DMS53 treated with DMSO at 0.1 percent for 48 hours (cell line): ENCODE results near the gene AKAP6.
A peak's percentile ranks its signal among the peaks of the same experiment; 100 is the strongest.
"Not testable (repeated sequence)": the region's sequence is repeated elsewhere in the genome, so short reads cannot be mapped to it uniquely, and the experiment has no call there.

Experiments used
- DNase-seq: peaks from one replicate; lab custom pipeline; 2025; ENCODE audit not compliant: unreplicated experiment; lab: John Stamatoyannopoulos, UW

The AKAP6 gene

DNA sequence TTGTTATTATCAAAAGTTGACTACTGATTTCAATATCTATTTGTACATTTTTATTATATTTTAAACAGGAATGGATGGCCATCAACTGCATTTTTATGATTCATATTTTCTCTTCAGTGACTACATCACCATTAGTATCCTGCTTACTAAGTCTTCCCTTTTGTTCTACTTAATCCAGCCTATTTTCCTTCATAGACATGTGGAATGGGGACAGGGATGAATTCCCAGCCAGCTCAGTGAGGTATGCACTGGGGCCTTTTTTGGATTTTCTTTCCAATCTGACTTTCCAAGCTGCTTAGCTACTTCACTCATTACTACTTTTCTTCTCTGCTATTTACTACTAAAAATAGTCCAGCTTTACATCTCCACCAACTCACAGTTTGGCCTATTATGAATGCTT lies 38.4 kb downstream of the AKAP6 start:
- no peak for DNase-seq

DNA sequence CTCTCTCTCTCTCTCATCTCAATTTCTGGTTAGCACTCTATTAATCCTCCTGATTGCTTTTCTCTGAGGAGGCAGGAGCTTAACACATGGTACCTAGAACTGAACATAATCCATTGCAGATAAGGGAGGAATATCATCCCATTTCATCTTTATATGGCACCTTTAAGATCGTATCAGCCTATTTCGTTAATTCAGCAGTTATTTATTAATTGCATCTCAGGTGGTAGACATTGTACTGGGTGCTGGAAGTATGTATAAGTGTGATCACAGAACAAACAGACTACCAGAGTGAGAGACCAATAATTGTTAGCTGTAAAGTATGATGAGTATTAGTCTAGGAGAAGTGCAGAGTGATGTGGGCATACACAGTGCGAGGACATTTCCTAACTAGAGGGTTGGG lies 39.0 kb downstream of the AKAP6 start:
- DNase-seq: no peak

GRCh38 chr14:32370714-32371113 lies 41.6 kb downstream of the AKAP6 start:
- peak; percentile 8 for DNase-seq

DNA sequence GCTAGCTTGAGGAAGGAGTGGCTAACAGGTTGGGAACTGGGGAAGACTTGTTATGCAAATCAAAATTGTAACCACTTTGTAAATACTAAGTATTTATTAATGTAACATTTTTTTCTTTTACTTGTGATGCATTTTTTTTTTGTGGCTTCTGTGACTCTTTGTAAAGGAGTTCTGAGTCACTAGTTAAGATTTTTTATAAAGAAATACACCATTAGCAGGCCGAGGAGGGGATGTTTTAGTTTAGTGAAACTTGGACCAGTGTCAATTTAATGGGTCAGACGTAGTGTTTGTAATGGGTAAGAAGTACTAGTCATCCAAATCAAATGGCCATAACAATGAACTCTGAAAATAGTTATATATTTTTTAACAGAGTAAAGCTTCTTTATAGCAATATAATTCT lies 43.1 kb downstream of the AKAP6 start:
- DNase-seq: no peak

DNA sequence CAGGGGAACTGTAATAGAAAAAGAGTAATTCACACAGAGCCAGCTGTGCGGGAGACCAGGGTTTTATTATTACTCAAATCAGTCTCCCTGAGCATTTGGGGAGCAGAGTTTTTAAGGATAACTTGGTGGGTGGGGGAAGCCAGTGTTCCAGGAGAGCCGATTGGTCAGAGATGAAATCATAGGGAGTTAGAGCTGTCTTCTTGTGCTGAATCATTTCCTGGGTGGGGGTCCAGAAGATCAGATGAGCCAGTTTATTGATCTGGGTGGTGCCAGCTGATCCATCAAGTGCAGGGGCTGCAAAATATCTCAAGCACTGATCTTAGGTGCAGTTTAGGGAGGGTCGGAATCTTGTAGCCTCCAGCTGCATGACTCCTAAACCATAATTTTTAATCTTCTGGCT lies 44.1 kb downstream of the AKAP6 start:
- not testable (repeated sequence) for DNase-seq

DNA sequence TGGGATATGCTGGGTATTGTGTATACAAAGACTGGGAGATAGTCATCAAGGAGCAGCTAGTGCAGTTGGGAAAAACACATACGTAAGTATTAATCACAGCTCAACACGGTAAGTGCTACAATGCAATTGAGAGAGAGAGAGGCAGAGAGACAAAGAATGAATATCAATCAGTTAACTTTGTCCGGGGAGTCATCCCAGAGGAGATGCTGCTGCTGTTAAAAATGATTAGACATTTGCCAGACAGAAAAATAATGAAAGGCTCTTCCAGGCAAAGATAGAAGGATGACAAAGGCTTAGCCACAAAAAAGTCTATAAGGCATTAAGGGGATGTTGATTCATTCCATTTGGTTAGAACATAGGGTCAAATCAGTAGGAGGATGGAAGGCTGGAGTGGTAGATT lies 45.1 kb downstream of the AKAP6 start:
- DNase-seq: no peak

- no peak for DNase-seq
These were observed 46.6 kb downstream of the AKAP6 start for GRCh38 chr14:32375663-32376062.

GRCh38 chr14:32377046-32377646 lies 48.0 kb downstream of the AKAP6 start:
- no peak for DNase-seq

- DNase-seq: no peak
These were observed 49.2 kb downstream of the AKAP6 start for GRCh38 chr14:32378284-32378683.

DNA sequence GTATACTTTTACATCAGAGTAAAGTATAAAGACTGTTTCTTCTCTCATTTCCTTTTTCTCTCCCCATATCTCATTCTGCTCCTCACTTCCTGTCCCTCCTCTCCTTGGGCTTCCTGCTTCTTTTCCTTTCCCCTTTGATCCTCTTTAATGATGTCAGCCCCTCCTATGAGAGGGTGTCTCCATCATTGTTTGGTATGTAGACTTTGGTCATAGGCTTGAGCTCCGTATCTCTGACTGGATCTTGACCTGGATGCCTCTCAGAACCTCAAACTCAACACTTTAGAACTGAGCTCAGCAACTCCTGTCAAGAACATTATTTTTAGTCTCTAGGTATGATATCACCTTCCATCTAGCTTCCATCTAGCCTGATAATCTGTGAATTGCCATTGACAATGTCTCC lies 50.3 kb downstream of the AKAP6 start:
- no peak for DNase-seq

DNA sequence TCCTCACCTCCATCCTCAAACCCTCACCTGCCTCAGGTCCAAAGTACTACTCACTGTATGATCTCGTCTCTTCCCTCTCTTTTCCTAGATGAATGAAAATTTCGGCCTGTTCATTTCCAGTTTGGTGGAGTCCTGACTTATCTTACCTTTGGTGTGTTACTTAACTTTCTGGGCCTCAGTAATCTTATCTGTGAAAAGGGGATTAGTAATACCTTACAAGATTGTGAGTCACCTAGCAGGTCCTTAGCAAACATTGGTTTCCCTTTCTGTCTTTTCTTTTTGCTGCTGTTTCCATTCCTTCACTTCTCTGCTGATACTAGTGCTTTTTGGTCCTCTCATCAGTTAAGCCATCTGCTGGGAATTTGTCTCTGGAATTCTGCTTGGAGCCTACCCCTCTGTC lies 52.8 kb downstream of the AKAP6 start:
- DNase-seq: no peak

GRCh38 chr14:32382704-32383103 lies 53.6 kb downstream of the AKAP6 start:
- no peak for DNase-seq

GRCh38 chr14:32383364-32384009 lies 54.4 kb downstream of the AKAP6 start:
- no peak for DNase-seq

DNA sequence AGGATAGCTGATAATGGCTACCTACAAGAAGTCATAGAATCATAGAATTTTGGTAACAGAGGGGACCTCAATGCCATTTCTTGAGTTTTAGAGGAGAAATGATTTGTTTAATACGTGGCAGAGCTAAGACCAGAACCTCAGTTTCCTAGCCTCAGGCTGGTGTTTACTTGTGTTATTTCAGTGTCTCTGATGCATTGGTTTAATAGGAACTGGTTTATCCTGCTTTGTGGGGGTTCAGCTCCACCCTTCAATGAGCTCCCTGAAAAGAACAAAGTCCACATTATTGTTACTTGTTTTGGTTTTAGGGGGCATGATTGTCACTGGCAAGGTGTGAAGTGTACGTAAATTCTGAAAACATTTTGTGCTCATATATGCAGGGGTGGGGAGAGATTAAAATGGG lies 55.4 kb downstream of the AKAP6 start:
- DNase-seq: no peak

GRCh38 chr14:32387295-32387694 lies 58.2 kb downstream of the AKAP6 start:
- DNase-seq: not testable (repeated sequence)

DNA sequence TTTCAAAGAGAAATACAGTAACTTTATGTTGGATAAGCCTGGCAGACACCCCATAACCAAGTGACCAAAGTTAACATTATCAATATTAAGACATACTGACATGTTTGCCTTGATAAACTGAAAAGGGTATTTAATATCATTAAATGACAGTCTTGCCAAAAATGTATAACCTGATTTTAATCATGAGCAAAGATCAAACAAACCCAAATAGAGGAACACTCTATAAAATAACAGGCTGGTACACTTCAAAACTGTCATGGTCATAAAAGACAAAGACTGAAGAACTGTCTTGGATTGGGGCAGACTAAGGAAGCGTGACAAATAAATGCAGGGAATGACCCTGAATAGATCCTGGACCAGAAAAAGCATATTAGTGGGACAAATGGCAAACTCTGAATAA lies 64.0 kb downstream of the AKAP6 start:
- no peak for DNase-seq

DNA sequence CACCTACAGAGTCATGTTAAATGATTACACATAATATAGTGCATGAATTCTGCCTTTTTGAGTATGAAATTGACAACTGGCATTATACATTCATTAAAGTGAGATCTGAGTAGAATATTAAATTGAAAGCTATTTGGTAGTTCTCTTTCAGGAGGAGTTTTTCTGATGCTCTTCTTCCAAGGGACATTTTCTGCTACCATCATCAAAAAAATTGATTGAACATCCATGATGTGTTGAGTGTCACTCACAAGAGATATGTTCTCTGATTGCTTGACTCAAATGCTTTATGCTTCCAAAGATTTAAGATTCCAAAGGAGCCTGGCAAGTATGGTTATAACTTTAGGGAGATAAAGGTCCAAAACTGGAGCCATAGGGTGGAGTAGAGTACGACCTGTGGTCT lies 64.9 kb downstream of the AKAP6 start:
- DNase-seq: no peak

DNA sequence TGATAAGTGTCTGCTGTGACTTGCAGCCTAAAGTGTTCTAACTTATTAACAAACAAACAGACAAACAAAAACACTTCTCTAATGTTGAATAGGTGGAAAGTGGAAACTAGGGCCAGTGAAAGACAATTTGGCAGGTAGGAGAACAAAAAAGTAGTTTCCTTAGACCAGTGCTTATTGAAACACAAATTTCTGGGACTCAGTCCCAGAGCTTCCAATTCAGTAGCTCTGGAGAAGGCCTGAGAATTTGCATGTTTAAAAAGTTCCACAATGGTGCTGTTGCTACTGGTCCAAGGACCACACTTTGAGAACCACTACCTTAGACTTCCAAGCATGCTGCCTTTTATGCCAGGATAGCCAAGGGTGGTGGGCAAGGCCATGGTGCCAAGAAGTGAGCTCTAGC lies 67.8 kb downstream of the AKAP6 start:
- no peak for DNase-seq

- no peak for DNase-seq
These were observed 69.0 kb downstream of the AKAP6 start for GRCh38 chr14:32397861-32398640.

- no peak for DNase-seq
These were observed 70.8 kb downstream of the AKAP6 start for GRCh38 chr14:32399920-32400319.

GRCh38 chr14:32400480-32400879 lies 71.4 kb downstream of the AKAP6 start:
- DNase-seq: no peak

- DNase-seq: no peak
These were observed 73.9 kb downstream of the AKAP6 start for GRCh38 chr14:32403021-32403420.
